ENCODE data around the gene COQ8B. TPM values are rescaled to one million over a fixed set of nuclear protein-coding genes. Genes with fewer than 3 reads are reported as not detected.

The COQ8B gene
- total RNA-seq, 1 donor from 2014 or later: 29.7 TPM

DNA sequence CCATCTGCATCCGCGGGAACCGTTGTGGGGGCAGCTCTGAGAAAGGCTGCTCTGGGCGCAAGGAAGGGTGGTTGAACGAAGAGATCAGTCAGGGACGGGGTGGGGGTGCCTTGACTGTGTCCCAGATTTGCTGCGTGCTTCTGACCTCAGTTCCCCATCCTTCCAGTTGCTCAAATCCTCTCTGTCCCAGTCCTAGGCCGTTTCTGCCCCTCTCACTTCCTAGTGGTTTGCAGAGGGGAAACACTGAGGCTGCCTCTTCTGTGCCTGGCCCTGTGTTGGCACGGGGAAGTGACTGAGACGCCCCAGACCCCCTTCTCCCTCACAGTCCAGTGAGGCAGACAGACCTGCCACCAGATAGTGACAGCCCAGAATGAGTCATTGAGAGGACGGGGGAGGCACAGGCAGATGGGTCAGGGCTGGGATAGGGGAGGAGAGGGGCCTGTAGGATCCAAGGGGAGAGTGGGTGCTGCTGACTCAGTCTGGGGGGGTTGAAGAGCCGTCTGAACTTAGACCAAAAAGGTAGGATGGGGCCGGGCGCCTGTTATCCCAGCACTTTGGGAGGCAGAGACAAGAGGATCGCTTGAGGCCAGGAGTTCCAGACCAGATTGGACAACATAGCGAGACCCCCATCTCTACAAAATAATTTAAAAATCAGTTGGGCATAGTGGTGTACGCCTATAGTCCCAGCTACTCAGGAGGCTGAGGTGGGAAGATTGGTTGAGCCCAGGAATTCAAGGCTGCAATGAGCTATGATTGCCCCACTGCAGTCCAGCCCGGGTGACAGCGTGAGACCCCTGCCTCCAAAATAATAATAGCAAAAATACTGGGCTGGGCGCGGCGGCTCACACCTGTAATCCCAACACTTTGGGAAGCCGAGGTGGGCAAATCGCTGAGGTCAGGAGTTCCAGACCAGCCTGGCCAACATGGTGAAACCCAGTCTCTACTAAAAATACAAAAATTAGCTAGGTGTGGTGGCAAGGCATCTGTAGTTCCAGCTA, 52.7 kb downstream of the COQ8B start:
- H3K27ac Mint-ChIP-seq (ENCODE audit: unreplicated experiment): peak overlapping the region; percentile 90
- no peaks in the 10 kb centered on the region for H3K27me3 Mint-ChIP-seq (ENCODE audit: low read depth)
- DNase-seq (ENCODE audit: low spot score): no peak
- peaks cover 19% of the 10 kb centered on the region for H3K4me1 Mint-ChIP-seq (ENCODE audit: low read depth)
- peak overlapping the region; percentile 78 for H3K4me3 Mint-ChIP-seq (ENCODE audit: unreplicated experiment)
- peaks cover 8% of the 10 kb centered on the region for H3K36me3 Mint-ChIP-seq (ENCODE audit: low read depth)
- TF ChIP-seq, protein P1, sequence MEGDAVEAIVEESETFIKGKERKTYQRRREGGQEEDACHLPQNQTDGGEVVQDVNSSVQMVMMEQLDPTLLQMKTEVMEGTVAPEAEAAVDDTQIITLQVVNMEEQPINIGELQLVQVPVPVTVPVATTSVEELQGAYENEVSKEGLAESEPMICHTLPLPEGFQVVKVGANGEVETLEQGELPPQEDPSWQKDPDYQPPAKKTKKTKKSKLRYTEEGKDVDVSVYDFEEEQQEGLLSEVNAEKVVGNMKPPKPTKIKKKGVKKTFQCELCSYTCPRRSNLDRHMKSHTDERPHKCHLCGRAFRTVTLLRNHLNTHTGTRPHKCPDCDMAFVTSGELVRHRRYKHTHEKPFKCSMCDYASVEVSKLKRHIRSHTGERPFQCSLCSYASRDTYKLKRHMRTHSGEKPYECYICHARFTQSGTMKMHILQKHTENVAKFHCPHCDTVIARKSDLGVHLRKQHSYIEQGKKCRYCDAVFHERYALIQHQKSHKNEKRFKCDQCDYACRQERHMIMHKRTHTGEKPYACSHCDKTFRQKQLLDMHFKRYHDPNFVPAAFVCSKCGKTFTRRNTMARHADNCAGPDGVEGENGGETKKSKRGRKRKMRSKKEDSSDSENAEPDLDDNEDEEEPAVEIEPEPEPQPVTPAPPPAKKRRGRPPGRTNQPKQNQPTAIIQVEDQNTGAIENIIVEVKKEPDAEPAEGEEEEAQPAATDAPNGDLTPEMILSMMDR (IDR thresholded peaks at IDR 0.05): no peak
- no peaks in the 10 kb centered on the region for H3K9me3 Mint-ChIP-seq (ENCODE audit: low read depth)

DNA sequence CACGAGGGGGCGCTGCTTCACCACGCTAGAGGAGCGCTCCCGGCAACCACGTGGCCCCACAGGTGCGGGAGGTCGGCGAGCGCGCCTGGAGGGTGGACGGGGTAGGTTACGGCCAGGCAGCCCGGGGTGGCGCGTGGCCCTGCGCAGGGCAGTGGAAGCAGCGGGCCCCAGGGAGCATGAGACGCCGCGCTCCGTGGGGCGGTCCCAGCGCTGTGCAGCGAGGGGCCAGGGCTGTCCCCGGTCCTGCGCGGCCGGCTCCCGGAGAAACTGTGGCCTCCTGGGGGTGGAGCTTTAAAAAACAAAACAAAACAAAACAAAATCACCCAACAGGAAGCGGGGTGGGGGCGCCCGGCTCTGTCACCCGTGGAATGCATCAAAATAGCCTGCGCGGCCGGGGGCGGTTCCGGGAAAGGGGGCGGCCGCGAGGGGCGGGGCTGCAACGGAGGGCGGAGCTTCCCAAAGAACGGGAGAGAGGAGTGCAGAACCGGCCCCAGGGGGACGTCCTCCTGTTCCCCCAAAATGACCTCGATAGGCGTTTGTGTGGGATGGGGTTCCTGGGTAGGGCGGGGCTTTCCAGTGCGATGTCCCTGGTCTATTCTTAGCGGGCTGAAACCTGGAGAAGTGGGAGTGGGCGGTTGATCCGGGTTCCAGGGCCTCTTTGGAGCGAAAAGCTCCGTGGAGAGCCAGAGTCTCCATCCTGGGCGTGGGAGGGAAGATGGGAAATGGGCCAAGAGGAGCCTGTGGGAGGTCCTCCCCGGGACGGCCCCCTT, 53.6 kb downstream of the COQ8B start:
- Mint-ChIP-seq H3K4me1 (ENCODE audit: low read depth) (peaks cover 19% of the 10 kb centered on the region), H3K27me3 (ENCODE audit: low read depth) (no peaks in the 10 kb centered on the region), H3K27ac (ENCODE audit: unreplicated experiment) (peak overlapping the region; percentile 90), H3K9me3 (ENCODE audit: low read depth) (no peaks in the 10 kb centered on the region), H3K36me3 (ENCODE audit: low read depth) (peaks cover 5% of the 10 kb centered on the region), H3K4me3 (ENCODE audit: unreplicated experiment) (peak overlapping the region; percentile 78)
- TF ChIP-seq, protein P1 (IDR thresholded peaks at IDR 0.05): peak; percentile 100
- no peak for DNase-seq (ENCODE audit: low spot score)

DNA sequence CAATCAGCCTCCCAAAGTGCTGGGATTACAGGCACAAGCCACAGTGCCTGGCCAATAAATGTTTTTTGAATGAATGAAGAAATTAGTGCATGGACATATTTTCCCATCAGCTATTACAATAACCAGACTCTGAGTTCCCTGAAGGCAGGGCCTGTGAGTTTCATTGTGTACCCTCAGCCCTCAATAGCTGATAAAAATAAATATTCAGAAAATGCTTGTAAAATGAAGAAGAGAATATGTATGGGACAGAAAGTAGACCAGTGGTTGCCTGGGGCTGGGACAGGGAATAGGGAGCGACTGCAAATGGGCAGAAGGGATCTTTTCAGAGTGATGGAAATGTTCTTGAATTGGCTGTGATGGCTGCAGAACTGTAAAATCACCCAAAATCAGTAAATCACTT, 55.1 kb downstream of the COQ8B start:
- H3K36me3 Mint-ChIP-seq (ENCODE audit: low read depth): peaks cover under 1% of the 10 kb centered on the region
- peaks cover 14% of the 10 kb centered on the region for H3K4me1 Mint-ChIP-seq (ENCODE audit: low read depth)
- TF ChIP-seq, protein P1 (IDR thresholded peaks at IDR 0.05): no peak
- DNase-seq (ENCODE audit: low spot score): no peak
- H3K27me3 Mint-ChIP-seq (ENCODE audit: low read depth): no peaks in the 10 kb centered on the region
- no peaks in the 10 kb centered on the region for H3K9me3 Mint-ChIP-seq (ENCODE audit: low read depth)
- H3K27ac Mint-ChIP-seq (ENCODE audit: unreplicated experiment): no peak overlapping the region
- H3K4me3 Mint-ChIP-seq (ENCODE audit: unreplicated experiment): no peak overlapping the region

DNA sequence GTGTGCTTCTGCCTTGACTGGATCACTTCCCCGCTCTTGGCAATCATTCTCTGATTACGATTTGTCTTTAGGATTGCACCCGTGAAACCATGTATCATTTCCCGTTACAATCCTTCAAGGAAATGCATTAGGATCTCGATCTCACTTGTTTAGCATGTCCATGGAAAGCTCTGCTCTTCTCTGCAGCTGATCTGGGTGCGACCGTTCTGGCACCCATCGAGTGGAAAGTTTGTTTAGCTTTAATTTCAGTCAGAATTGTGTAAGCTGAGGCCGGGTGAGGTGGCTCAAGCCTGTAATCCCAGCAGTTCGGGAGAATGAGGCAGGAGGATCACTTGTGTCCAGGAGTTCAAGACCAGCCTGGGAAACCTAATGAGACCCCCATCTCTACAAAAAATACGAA, 57.1 kb downstream of the COQ8B start:
- Mint-ChIP-seq H3K27me3 (ENCODE audit: low read depth) (no peaks in the 10 kb centered on the region), H3K4me1 (ENCODE audit: low read depth) (peaks cover 11% of the 10 kb centered on the region), H3K9me3 (ENCODE audit: low read depth) (no peaks in the 10 kb centered on the region), H3K4me3 (ENCODE audit: unreplicated experiment) (no peak overlapping the region), H3K27ac (ENCODE audit: unreplicated experiment) (no peak overlapping the region), H3K36me3 (ENCODE audit: low read depth) (no peaks in the 10 kb centered on the region)
- no peak for DNase-seq (ENCODE audit: low spot score)
- TF ChIP-seq, protein P1 (IDR thresholded peaks at IDR 0.05): no peak

DNA sequence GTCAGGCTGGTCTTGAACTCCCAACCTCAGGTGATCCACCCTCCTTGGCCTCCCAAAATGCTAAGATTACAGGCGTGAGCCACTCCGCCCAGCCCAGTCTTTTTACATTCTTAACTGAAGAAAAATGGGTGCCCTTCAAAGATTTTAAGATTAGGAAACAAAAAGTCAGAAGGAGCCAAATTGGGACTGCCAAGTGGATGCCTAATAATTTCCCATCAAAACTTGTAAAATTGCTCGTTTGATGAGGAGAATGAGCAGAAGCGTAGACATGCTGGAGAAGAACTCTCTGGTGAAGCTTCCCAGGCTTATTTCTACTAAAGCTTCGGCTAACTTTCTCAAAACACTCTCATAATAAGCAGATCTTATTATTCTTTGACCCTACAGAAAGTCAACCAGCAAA, 57.6 kb downstream of the COQ8B start:
- Mint-ChIP-seq H3K4me3 (ENCODE audit: unreplicated experiment) (no peak overlapping the region), H3K27me3 (ENCODE audit: low read depth) (no peaks in the 10 kb centered on the region), H3K27ac (ENCODE audit: unreplicated experiment) (no peak overlapping the region), H3K36me3 (ENCODE audit: low read depth) (no peaks in the 10 kb centered on the region), H3K9me3 (ENCODE audit: low read depth) (no peaks in the 10 kb centered on the region), H3K4me1 (ENCODE audit: low read depth) (peaks cover 10% of the 10 kb centered on the region)
- DNase-seq (ENCODE audit: low spot score): no peak
- TF ChIP-seq, protein P1 (IDR thresholded peaks at IDR 0.05): no peak

All from chondrocyte (in vitro differentiated cells).